Measurements from ENCODE around the gene KCNC1. TPM values are rescaled to one million over a fixed set of nuclear protein-coding genes. Genes with fewer than 3 reads are reported as not detected.

The KCNC1 gene
- total and polyA plus RNA-seq, 2 experiments from 2014 or later: 0.11 TPM; not detected in 1

- TF ChIP-seq ZNF462 (CRISPR knock-in tag; IDR thresholded peaks at IDR 0.05) (no peak), JUNB (IDR thresholded peaks at IDR 0.05; ENCODE audit: unreplicated experiment) (no peak), REST (IDR thresholded peaks at IDR 0.05; ENCODE audit: unreplicated experiment) (no peak), EZH2 (IDR thresholded peaks at IDR 0.05; ENCODE audit: low read depth, unreplicated experiment) (no peak), EZH2phosphoT487 (IDR thresholded peaks at IDR 0.05; ENCODE audit: unreplicated experiment) (no peak), ZNF331 (CRISPR knock-in tag; IDR thresholded peaks at IDR 0.05; ENCODE audit: low read depth) (no peak), CREB1 (CRISPR knock-in tag; IDR thresholded peaks at IDR 0.05; ENCODE audit: low read depth) (no peak), ETS1 (IDR thresholded peaks at IDR 0.05) (no peak)
These were observed 15.6 kb downstream of the KCNC1 start (continued) for GRCh38 chr11:17750013-17750800.

Data from GM23338 (cell line).